ENCODE data around the gene PRUNE1.

DNA sequence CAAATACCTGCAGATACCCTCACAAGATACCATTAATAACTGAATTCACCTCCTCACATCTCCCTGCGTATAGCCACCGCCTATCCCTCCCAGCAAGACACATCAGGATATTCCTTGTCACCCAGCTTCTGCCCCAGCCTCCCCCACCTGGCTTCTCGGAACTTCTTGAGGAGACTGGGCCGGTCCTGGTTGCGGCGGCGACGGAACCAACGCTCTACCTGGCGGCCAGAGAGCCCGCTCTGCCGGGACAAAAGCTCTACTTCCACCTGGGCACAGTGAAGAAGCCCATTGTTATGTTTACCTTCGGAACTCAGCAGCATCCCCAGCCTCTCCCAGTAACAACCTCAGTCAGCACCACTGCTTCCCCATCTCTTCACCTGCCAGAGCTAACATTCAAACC, 40.3 kb upstream of the PRUNE1 start:
- no peak for TF ChIP-seq CTCF (IDR thresholded peaks at IDR 0.05)
- no peak for TF ChIP-seq POLR2A (IDR thresholded peaks at IDR 0.05)

Data from thyroid gland (tissue), 4 donors.